Colonic mucosa (tissue), 4 donors: ENCODE measurements around the gene RPS8. TPM values are rescaled to one million over a fixed set of nuclear protein-coding genes. Genes with fewer than 3 reads are reported as not detected.
A peak's percentile ranks its signal among the peaks of the same experiment; 100 is the strongest.
"Not testable (repeated sequence)": the region's sequence is repeated elsewhere in the genome, so short reads cannot be mapped to it uniquely, and the experiment has no call there.

Experiments
- DNase-seq: peaks from one replicate; pipeline ENCODE4 v3.0.0-alpha.2; 2020
- H3K27ac ChIP-seq: fragments of 200-600 bp; one replicate; pipeline ENCODE4 v1.8.0; 2021
- H3K27me3 ChIP-seq: fragments of 200-600 bp; one replicate; pipeline ENCODE4 v1.8.0; 2021
- H3K36me3 ChIP-seq: fragments of 200-600 bp; one replicate; pipeline ENCODE4 v1.8.0; 2021
- H3K4me1 ChIP-seq: fragments of 200-600 bp; one replicate; pipeline ENCODE4 v1.8.0; 2021; ENCODE audit warnings: mild to moderate bottlenecking
- H3K4me3 ChIP-seq: fragments of 200-600 bp; one replicate; pipeline ENCODE4 v1.8.0; 2021
- H3K9ac ChIP-seq, 2 donors: one replicate each; pipeline ENCODE4 v1.7.0; 2013; ENCODE audit warnings: control low read depth in 2 of 2, low read depth in 2 of 2, low read length in 2 of 2
- H3K9me3 ChIP-seq: fragments of 200-600 bp; one replicate; pipeline ENCODE4 v1.8.0; 2021
- CTCF ChIP-seq: fragments of 200-600 bp; IDR thresholded peaks from one replicate; pipeline ENCODE4 v1.8.0; 2022; ENCODE audit warnings: antibody characterized with exemption, mild to moderate bottlenecking
- intact Hi-C: fragments of 100-400 bp; cut with DNase I; formaldehyde crosslinking; loops from one replicate; pipeline ENCODE4 v1.14.1; 2022
- total RNA-seq, 2 donors: library from RNA; stranded (reverse); fragmentation: NEBNext Ultra II Directional in 1 of 2; extraction: Animal tissue kit (Norgen Biotek cat#: 25700) in 1 of 2; gene quantifications; one replicate each; pipeline ENCODE4 v1.2.1, GENCODE V29; 2021
- donor health status: healthy.
- donor health status: DM: no; HTN: no; CAD: no.
- donor health status: DM: no; HTN: no; CAD: no.

Gene RPS8
- total RNA-seq, 2 donors from 2014 or later: 1,574 to 1,589 TPM

- TF ChIP-seq CTCF: no peak
- H3K9me3 ChIP-seq: no peaks in the 10 kb centered on the region
- H3K9ac ChIP-seq: no peak within 1 kb of the TSS
- no peak within 1 kb of the TSS for H3K4me3 ChIP-seq
- H3K4me1 ChIP-seq: peaks cover 12% of the 10 kb centered on the region
- H3K27me3 ChIP-seq: no peaks in the 10 kb centered on the region
- no peak within 1 kb of the TSS for H3K27ac ChIP-seq
- intact Hi-C loops: no loop called here
- no peak for DNase-seq
- H3K36me3 ChIP-seq: no peaks in the 10 kb centered on the region
Measured at GRCh38 chr1:44788120-44788860, 12.9 kb downstream of the RPS8 start, which contains the start of gene BEST4. TSS of gene BEST4 (minus strand) at chr1:44788170. CDS start at chr1:44787705, 465 bp downstream.

- TF ChIP-seq CTCF: no peak
- Histone ChIP-seq H3K9ac (no peak overlapping the region), H3K27ac (no peak overlapping the region), H3K36me3 (no peaks in the 10 kb centered on the region), H3K9me3 (no peaks in the 10 kb centered on the region), H3K4me3 (no peak overlapping the region), H3K27me3 (no peaks in the 10 kb centered on the region), H3K4me1 (no peaks in the 10 kb centered on the region)
- intact Hi-C loops: loop anchor here (5.0 kb wide), 1 partner anchor 41 kb away; no protein-coding TSS in a partner anchor
- DNase-seq: peak; percentile 60
Measured at GRCh38 chr1:44790968-44791801, 15.8 kb downstream of the RPS8 start.

- Histone ChIP-seq H3K36me3 (no peaks in the 10 kb centered on the region), H3K9me3 (no peaks in the 10 kb centered on the region), H3K4me3 (no peak overlapping the region), H3K27me3 (no peaks in the 10 kb centered on the region), H3K9ac (no peak overlapping the region), H3K4me1 (no peaks in the 10 kb centered on the region), H3K27ac (no peak overlapping the region)
- no peak for TF ChIP-seq CTCF
- intact Hi-C loops: loop anchor here (5.0 kb wide), 1 partner anchor 39 kb away; no protein-coding TSS in a partner anchor
- no peak for DNase-seq
Measured at GRCh38 chr1:44792736-44793502, 17.6 kb downstream of the RPS8 start.

GRCh38 chr1:44797886-44798285 lies 22.5 kb downstream of the RPS8 start:
- intact Hi-C loops, H3K27me3 ChIP-seq, H3K9ac ChIP-seq, H3K36me3 ChIP-seq, DNase-seq, H3K4me3 ChIP-seq, H3K27ac ChIP-seq, H3K4me1 ChIP-seq, H3K9me3 ChIP-seq: not testable (repeated sequence)

GRCh38 chr1:44798481-44799365 lies 23.4 kb downstream of the RPS8 start:
- Histone ChIP-seq H3K36me3 (no peaks in the 10 kb centered on the region), H3K9me3 (no peaks in the 10 kb centered on the region), H3K4me1 (peaks cover 6% of the 10 kb centered on the region), H3K4me3 (no peak overlapping the region), H3K9ac (no peak overlapping the region), H3K27me3 (no peaks in the 10 kb centered on the region), H3K27ac (no peak overlapping the region)
- intact Hi-C loops: no loop called here
- no peak for DNase-seq
- TF ChIP-seq CTCF: no peak
